Fibroblast of lung (primary cell): ENCODE data around the gene SSPN. TPM values are rescaled to one million over a fixed set of nuclear protein-coding genes. Genes with fewer than 3 reads are reported as not detected.
A peak's percentile ranks its signal among the peaks of the same experiment; 100 is the strongest.

Experiments
- DNase-seq, 2 donors: peaks; one replicate each; pipeline versions ENCODE4 v3.0.0 to v3.0.0-alpha.2; 2010; ENCODE audit warnings: low read depth in 2 of 2
- H2AFZ ChIP-seq: 2 replicates; pipeline ENCODE4 v1.5.1; 2012; ENCODE audit warnings: low read length, control low read depth, inconsistent platforms
- H3K27ac ChIP-seq: 2 replicates; pipeline ENCODE4 v1.5.1; 2011; ENCODE audit warnings: low read length, control low read depth; ENCODE audit not compliant: insufficient read depth
- H3K27me3 ChIP-seq: 2 replicates; pipeline ENCODE4 v1.5.1; 2011; ENCODE audit warnings: mild to moderate bottlenecking, low read length; ENCODE audit not compliant: control insufficient read depth, insufficient read depth
- H3K36me3 ChIP-seq: 2 replicates; pipeline ENCODE4 v1.5.1; 2011; ENCODE audit warnings: low read length; ENCODE audit not compliant: control insufficient read depth, insufficient read depth
- H3K4me1 ChIP-seq: 2 replicates; pipeline ENCODE4 v1.5.1; 2011; ENCODE audit warnings: low read length; ENCODE audit not compliant: control insufficient read depth, insufficient read depth; ENCODE audit errors: extremely low read depth
- H3K4me2 ChIP-seq: 2 replicates; pipeline ENCODE4 v1.5.1; 2011; ENCODE audit warnings: low read length, control low read depth; ENCODE audit not compliant: insufficient read depth; ENCODE audit errors: extremely low read depth
- H3K4me3 ChIP-seq, 4 experiments: fragments of 200-600 bp in 1 of 4; sonication (generic) in 1 of 4; replicated peaks in 1 of 4; 2 replicates each; pipeline ENCODE4 v1.5.1; 2011 to 2016; ENCODE audit warnings: low read length in 4 of 4, low read depth in 3 of 4, mild to moderate bottlenecking in 3 of 4, control low read depth in 2 of 4, inconsistent platforms in 1 of 4, mixed read lengths in 1 of 4; ENCODE audit not compliant: insufficient read depth in 1 of 4; ENCODE audit errors: control extremely low read depth in 1 of 4
- H3K79me2 ChIP-seq: 2 replicates; pipeline ENCODE4 v1.5.1; 2012; ENCODE audit warnings: mild to moderate bottlenecking, low read length, inconsistent platforms; ENCODE audit not compliant: control insufficient read depth, insufficient read depth
- H3K9ac ChIP-seq: 2 replicates; pipeline ENCODE4 v1.5.1; 2011; ENCODE audit warnings: mild to moderate bottlenecking, low read length, control low read depth; ENCODE audit not compliant: insufficient read depth
- H3K9me3 ChIP-seq: 2 replicates; pipeline ENCODE4 v1.5.1; 2012; ENCODE audit warnings: low read depth, low read length; ENCODE audit not compliant: control insufficient read depth, insufficient read depth
- H4K20me1 ChIP-seq: 2 replicates; pipeline ENCODE4 v1.5.1; 2011; ENCODE audit warnings: low read length; ENCODE audit not compliant: control insufficient read depth, insufficient read depth; ENCODE audit errors: extremely low read depth
- EZH2 ChIP-seq: IDR thresholded peaks from 2 replicates; pipeline ENCODE4 v1.5.1; 2012; ENCODE audit warnings: low read length, control low read depth, mild to moderate bottlenecking; ENCODE audit errors: missing control alignments
- polyA plus RNA-seq, 2 donors: library from polyadenylated mRNA; depleted of rRNA in 1 of 2; stranded (reverse) in 1 of 2; unstranded in 1 of 2; fragments of >200 nt; gene quantifications; 2 replicates each; pipeline ENCODE4 v1.2.1, GENCODE V29; 2011 to 2012; ENCODE audit warnings: missing spikeins in 1 of 2
- total RNA-seq: library from RNA; depleted of rRNA; stranded (reverse); fragments of >200 nt; gene quantifications from 2 replicates; pipeline ENCODE4 v1.2.1, GENCODE V29; 2014
- TF ChIP-seq, protein P1 (sequence below), 2 donors: IDR thresholded peaks in 1 of 2; conservative IDR thresholded peaks in 1 of 2; 1 replicate in 1 of 2; 2 replicates in 1 of 2; pipeline ENCODE4 v1.5.1; 2011 to 2012; ENCODE audit warnings: low read length in 2 of 2, control low read depth in 1 of 2, inconsistent platforms in 1 of 2, low read depth in 1 of 2, mild to moderate bottlenecking in 1 of 2

Gene SSPN
- total and polyA plus RNA-seq, 2 donors (not counting 1 experiment from before 2014, with no cell fraction given), result 18.3 to 18.5 TPM

DNA sequence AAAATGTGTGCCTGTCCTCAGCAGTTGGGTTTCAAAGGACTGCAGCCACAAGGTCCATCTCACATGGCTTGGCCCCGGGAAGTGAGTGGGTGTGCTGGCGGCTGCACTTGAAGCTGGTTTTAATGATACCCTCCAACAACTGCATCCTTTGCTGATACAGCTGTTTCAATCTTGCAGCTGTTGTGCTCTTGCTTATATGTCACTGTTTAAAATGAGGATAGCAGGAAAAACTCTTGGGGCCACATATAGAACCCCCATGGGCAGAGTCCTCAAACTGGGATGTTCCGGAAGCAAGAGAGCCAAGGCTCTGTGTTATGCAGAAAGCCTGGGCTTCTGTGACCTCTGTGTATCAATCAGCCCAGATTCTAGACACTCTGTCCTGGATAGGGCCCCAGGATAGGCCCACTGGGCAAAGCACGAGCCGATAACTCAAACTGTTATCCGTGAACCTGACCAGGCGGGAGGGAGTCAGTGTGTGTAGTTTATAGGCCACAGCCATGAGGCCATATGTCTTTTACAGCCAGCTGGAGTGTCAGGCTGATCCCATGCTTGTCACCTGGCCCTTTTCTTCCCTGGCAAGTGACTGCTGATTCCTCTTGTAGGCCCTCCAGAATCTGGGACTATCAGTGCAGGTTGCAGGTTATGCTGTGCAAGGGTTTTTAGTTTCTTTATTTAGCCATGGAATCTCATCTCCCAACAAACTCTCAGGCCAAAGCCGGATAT is 74.3 kb downstream of the SSPN start:
- H2AFZ ChIP-seq, result no peak overlapping the region
- no peaks in the 10 kb centered on the region for H3K27me3 ChIP-seq
- no peak overlapping the region for H3K4me3 ChIP-seq
- H4K20me1 ChIP-seq, result no peaks in the 10 kb centered on the region
- no peak for DNase-seq
- H3K9ac ChIP-seq, result no peak overlapping the region
- no peak overlapping the region for H3K4me2 ChIP-seq
- H3K79me2 ChIP-seq, result no peaks in the 10 kb centered on the region
- H3K9me3 ChIP-seq, result no peaks in the 10 kb centered on the region
- H3K27ac ChIP-seq, result no peak overlapping the region
- no peaks in the 10 kb centered on the region for H3K36me3 ChIP-seq
- no peak for TF ChIP-seq EZH2
- TF ChIP-seq, protein P1, sequence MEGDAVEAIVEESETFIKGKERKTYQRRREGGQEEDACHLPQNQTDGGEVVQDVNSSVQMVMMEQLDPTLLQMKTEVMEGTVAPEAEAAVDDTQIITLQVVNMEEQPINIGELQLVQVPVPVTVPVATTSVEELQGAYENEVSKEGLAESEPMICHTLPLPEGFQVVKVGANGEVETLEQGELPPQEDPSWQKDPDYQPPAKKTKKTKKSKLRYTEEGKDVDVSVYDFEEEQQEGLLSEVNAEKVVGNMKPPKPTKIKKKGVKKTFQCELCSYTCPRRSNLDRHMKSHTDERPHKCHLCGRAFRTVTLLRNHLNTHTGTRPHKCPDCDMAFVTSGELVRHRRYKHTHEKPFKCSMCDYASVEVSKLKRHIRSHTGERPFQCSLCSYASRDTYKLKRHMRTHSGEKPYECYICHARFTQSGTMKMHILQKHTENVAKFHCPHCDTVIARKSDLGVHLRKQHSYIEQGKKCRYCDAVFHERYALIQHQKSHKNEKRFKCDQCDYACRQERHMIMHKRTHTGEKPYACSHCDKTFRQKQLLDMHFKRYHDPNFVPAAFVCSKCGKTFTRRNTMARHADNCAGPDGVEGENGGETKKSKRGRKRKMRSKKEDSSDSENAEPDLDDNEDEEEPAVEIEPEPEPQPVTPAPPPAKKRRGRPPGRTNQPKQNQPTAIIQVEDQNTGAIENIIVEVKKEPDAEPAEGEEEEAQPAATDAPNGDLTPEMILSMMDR (conservative IDR thresholded peaks at IDR 0.05 in 1 of 2, IDR thresholded peaks at IDR 0.05 in 1 of 2; ENCODE audit: low read depth in 1 of 2, low read length in 2 of 2), result no peak
- H3K4me1 ChIP-seq, result peaks cover 14% of the 10 kb centered on the region

DNA sequence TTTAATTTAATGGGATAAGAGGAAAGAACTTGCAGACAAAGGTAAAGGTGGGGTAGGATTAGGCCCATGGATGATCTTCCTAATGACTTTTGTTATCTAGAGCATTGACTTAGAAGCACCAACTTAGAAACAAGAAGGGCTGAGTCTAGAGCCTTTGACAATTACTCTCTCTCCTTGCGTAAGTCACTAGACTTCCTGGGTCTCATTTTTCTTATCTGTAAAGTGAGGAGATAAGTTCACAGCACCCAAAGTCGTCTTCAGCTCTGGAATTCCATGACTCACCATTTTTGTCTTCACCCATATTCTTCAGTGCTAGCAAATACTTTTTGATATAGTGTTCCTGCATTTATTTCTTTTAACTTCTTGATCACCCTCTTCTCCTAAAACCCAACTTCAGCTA is 75.7 kb downstream of the SSPN start:
- Histone ChIP-seq H3K4me1 (peaks cover 18% of the 10 kb centered on the region), H3K9me3 (no peaks in the 10 kb centered on the region), H4K20me1 (no peaks in the 10 kb centered on the region), H3K9ac (no peak overlapping the region), H3K79me2 (no peaks in the 10 kb centered on the region), H3K27ac (no peak overlapping the region), H3K4me2 (no peak overlapping the region), H3K27me3 (no peaks in the 10 kb centered on the region), H3K4me3 (no peak overlapping the region), H2AFZ (no peak overlapping the region), H3K36me3 (no peaks in the 10 kb centered on the region)
- TF ChIP-seq, protein P1 (conservative IDR thresholded peaks at IDR 0.05 in 1 of 2, IDR thresholded peaks at IDR 0.05 in 1 of 2; ENCODE audit: low read depth in 1 of 2, low read length in 2 of 2), result no peak
- TF ChIP-seq EZH2, result no peak
- DNase-seq, result peak in 1 of 2 donors; percentile 78

DNA sequence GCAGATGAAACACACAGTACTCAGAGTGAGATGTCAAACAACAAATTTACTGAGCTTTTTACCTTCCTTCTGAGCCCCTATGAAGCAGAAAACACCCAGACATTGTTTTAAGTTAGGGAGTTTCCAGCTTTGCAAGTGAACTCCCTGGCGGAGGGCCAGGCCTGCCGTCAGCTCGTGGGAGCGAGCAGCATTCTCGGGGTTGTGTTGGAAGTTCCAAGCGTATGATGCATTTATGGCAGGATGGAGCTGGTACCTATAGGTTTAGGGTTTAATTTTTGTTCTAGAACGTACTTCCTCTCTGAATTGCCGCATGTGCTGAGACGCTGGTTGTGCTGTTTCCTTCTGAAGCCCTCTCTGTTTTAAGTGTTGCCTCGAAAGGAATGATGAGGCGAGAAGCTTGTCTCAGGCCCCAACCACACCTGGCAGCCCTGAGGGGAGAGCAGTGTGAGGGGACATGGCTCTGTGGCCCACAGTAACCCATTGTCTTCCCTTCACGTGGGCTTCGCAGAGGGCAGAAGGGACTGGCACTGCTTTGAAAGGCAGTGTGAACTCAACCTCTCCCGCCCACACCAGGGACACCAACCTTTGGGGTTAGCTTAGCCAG is 76.6 kb downstream of the SSPN start:
- Histone ChIP-seq H3K9me3 (no peaks in the 10 kb centered on the region), H3K9ac (no peak overlapping the region), H3K36me3 (no peaks in the 10 kb centered on the region), H2AFZ (no peak overlapping the region), H3K4me3 (no peak overlapping the region), H3K4me2 (peak overlapping the region; percentile 33), H3K79me2 (no peaks in the 10 kb centered on the region), H3K27me3 (no peaks in the 10 kb centered on the region), H3K27ac (no peak overlapping the region), H3K4me1 (peaks cover 18% of the 10 kb centered on the region), H4K20me1 (no peaks in the 10 kb centered on the region)
- no peak for TF ChIP-seq EZH2
- TF ChIP-seq, protein P1 (conservative IDR thresholded peaks at IDR 0.05 in 1 of 2, IDR thresholded peaks at IDR 0.05 in 1 of 2; ENCODE audit: low read depth in 1 of 2, low read length in 2 of 2), result no peak
- DNase-seq, result peak; percentile 86 to 94
